Stimulated activated CD8-positive, alpha-beta memory T cell treated with anti-CD3 and anti-CD28 coated beads, Interleukin-15, amount 100 ng/mL, for 24 hours (primary cell): ENCODE data around the gene BANP.
"Not testable (repeated sequence)": the region's sequence is repeated elsewhere in the genome, so short reads cannot be mapped to it uniquely, and the experiment has no call there.

ENCODE experiments used
- DNase-seq: peaks from one replicate; pipeline ENCODE4 v3.0.0-alpha.2; 2020; ENCODE audit warnings: low read depth

Gene BANP

GRCh38 chr16:88014954-88015805 lies 63.9 kb downstream of the BANP start:
- DNase-seq = no peak

GRCh38 chr16:88015806-88016140 lies 64.5 kb downstream of the BANP start:
- no peak for DNase-seq

GRCh38 chr16:88016386-88016785 lies 65.2 kb downstream of the BANP start:
- not testable (repeated sequence) for DNase-seq

- DNase-seq = no peak
Measured at GRCh38 chr16:88016964-88017363, 65.7 kb downstream of the BANP start.

DNA sequence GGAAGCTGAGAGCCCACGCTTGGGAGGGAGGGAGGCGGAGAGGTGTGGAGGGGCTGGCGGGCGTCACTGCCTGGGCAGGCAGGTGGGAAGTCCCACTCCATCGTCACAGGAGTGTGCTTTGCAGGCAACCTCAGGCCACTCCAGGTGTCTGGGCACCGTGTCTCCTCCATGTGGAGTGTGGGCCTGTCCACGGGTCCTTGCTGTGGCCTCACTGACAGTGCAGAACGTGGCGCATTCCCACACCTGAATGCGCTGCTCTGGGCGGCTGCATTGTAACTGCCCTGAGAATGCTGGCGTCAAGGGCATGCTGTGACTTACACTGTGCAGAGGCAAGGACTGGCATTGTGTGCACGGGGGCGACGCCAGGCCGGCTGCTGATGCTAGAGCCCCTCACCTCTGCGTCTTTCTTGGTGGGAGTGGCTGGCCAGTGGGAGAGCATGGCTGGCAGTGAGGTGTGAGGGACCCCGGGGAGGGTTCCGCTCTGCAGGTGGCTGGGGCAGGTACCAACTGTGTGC lies 66.4 kb downstream of the BANP start:
- DNase-seq = no peak

DNA sequence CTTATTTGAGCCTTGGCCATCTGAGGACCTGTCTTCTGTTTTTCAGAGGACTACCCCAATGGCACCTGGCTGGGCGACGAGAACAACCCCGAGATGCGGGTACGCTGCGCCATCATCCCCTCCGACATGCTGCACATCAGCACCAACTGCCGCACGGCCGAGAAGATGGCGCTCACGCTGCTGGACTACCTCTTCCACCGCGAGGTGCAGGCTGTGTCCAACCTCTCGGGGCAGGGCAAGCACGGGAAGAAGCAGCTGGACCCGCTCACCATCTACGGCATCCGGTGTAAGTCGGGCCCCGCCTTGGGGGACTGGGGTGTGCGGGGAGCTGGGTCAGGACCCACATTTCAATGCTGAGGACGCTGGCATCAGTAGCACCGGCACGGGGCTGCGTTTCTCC lies 67.1 kb downstream of the BANP start:
- not testable (repeated sequence) for DNase-seq

GRCh38 chr16:88019041-88019820 lies 68.0 kb downstream of the BANP start:
- not testable (repeated sequence) for DNase-seq

- DNase-seq = no peak
Measured at GRCh38 chr16:88019821-88020515, 68.7 kb downstream of the BANP start.

DNA sequence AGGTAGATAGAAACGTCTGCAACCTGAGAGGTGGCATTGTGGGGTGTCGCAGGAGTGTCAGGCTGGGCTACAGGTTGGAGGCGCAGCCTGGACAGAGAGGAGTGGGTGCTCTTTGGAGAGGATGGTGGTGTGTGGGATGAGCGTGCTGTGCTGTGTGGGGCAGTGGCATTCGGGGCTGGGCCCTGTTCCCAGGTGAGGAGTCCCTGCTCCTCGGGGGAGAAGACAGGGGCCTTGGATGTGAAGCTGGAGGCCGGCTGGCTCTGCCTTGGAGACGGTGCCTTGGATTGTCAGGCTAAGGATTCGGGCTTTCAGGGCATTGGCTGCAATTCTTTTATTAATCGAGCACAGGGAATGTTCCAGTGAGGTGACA lies 69.3 kb downstream of the BANP start:
- no peak for DNase-seq

DNA sequence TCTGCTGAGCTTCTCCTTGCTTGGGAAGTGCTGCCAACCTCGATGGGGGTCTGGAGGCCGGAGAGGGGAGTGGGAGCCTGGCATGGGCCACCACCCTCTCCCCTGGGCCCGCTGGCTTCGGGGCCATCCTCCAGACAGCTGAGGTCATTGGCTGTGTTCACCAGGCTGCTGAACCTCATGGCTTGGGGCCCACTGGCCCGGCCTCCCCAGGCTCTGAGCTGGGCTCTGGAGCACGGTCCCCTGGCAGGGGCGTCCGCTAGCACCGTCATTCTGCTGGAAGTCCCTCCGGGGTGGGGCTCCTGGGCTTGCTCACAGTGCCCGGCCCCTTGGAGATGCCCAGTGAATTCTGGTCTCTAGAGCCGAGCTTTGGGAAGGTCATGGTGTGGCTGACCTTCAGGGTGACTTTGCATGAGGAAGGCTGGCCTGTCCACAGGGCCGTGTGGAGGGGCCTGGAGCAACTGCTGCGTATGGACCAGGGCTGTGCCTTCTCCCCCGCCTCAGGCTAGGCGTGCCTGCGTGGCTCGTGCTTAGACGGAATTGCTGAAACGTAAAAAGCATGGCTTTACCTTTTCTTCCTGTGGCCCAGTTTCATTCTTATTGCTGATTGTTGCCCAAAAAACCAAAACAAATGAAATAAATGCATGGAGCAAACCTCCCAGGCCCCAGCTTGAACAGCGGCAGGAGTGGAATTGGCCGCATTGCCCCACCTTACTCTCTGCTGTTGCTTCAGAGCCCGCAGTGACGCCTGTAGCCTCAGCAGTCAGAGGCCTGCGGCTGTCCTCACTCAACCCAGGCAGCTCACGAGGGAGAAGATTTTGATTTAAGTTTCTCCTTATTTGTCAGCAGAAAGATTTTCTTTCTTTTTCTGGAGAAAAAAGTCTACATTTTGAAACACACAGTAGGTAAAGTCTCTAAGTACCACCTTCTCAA lies 70.1 kb downstream of the BANP start:
- not testable (repeated sequence) for DNase-seq

- DNase-seq = no peak
Measured at GRCh38 chr16:88022076-88023042, 71.1 kb downstream of the BANP start.

DNA sequence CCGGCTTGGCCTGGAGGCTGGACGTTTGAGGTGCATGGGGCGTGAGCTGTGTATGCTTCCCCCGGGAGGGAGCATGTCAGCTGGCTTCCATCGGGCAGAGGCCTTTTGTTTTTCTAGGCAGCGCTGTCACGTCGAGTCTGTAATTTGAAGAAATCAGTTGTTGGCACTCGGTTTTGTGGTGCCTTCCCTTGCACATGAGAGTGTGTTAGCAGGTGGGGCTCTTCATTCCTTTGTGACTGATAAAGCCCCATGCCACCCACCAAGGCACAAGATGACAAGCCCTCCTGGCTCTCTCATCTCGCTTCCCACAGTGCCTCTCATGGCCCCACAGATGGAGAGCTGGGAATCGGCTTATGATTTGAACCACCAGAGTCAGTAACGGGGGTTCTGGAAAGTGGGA lies 72.1 kb downstream of the BANP start:
- DNase-seq = no peak

DNA sequence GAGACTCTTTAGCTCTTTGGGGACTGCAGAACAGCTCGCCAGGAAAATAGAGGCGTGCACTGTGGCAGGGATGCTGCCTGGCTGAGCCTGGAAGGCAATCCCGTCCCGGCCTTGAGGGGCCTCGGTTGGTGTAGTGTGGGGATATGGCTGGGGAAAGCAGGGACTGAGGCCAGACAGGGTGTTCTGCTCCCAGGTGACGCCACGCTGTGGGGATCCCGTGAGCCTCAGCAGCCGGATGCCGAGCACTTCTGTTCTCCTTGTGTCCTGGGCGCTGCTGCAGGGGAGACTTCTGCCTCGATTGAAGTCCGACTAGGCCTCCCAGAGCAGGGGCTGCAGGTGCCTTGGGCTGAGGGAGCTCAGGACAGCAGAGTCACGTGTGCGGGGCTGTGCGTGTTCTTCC lies 72.6 kb downstream of the BANP start:
- no peak for DNase-seq

DNA sequence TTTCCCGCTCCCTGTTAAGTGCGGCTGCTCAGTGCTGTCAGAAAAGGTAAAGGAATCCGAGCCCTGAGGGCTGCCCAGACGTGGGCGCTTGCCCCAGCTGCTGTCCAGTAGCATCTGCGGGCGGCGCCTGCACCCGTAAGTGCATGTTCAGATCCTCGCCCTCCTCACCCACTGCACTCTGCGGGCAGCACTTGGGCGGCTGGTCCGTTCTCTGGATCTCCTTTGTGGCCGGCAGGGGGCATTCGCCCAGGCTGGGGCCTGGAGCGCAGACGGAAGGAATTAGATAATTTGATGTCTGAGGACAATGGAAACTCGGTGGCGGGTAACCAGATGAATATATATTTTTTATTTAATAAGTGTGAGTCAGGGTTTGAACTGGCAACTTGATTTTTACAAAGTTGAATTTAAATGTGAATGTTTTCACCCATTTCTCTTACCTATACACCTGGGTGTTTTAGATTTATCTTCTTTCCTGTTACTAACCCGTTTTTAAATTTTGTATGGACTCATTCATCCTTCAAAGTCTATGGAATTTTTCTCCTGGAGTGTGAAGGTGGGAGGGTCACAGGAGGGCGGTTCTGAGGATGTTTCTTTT lies 73.4 kb downstream of the BANP start:
- DNase-seq = not testable (repeated sequence)

GRCh38 chr16:88025086-88025492 lies 73.9 kb downstream of the BANP start:
- DNase-seq = not testable (repeated sequence)

- DNase-seq = not testable (repeated sequence)
Measured at GRCh38 chr16:88025828-88026555, 74.8 kb downstream of the BANP start.

GRCh38 chr16:88026964-88027938 lies 76.0 kb downstream of the BANP start:
- DNase-seq = no peak
